Transverse colon (tissue), 4 donors: ENCODE results near the gene GIGYF1. TPM values are rescaled to one million over a fixed set of nuclear protein-coding genes. Genes with fewer than 3 reads are reported as not detected.

Experiments
- DNase-seq: peaks from one replicate; pipeline ENCODE4 v3.0.0-alpha.2; 2019
- H3K27ac ChIP-seq, 4 donors: fragments of 200-600 bp; sonication (generic); 2 replicates each; pipeline ENCODE4 v1.5.1; 2016 to 2018; ENCODE audit warnings: inconsistent platforms in 4 of 4
- H3K27me3 ChIP-seq: fragments of 200-600 bp; sonication (generic); 2 replicates; pipeline ENCODE4 v1.5.1; 2017; ENCODE audit warnings: inconsistent platforms
- H3K36me3 ChIP-seq, 4 donors: fragments of 200-600 bp; sonication (generic); 2 replicates each; pipeline ENCODE4 v1.5.1; 2017 to 2019; ENCODE audit warnings: inconsistent platforms in 4 of 4
- H3K4me1 ChIP-seq, 4 donors: fragments of 200-600 bp; sonication (generic); 2 replicates each; pipeline ENCODE4 v1.5.1; 2017 to 2020; ENCODE audit warnings: inconsistent platforms in 4 of 4
- H3K4me3 ChIP-seq, 4 donors: fragments of 200-600 bp; sonication (generic); 1 replicate in 1 of 4; 2 replicates in 3 of 4; pipeline versions ENCODE4 v1.5.1 to v1.6.1; 2017 to 2019; ENCODE audit warnings: inconsistent platforms in 4 of 4
- H3K9me3 ChIP-seq, 2 donors: fragments of 200-600 bp; sonication (generic); 2 replicates each; pipeline ENCODE4 v1.5.1; 2017 to 2019; ENCODE audit warnings: inconsistent platforms in 2 of 2
- CTCF ChIP-seq, 5 experiments: fragments of 200-600 bp in 3 of 5; fragments of 450-650 bp in 2 of 5; sonication (generic) in 3 of 5; IDR thresholded peaks; 1 replicate in 2 of 5; 2 replicates in 3 of 5; pipeline ENCODE4 v1.5.1; 2016 to 2017; ENCODE audit warnings: antibody characterized with exemption in 5 of 5, inconsistent platforms in 3 of 5, mild to moderate bottlenecking in 2 of 5, moderate library complexity in 1 of 5
- EP300 ChIP-seq: sonication (generic); formaldehyde crosslinking; IDR thresholded peaks from one replicate; pipeline ENCODE4 v1.6.1; 2017; ENCODE audit warnings: antibody characterized with exemption, low read depth
- POLR2A ChIP-seq: fragments of 450-650 bp; IDR thresholded peaks from one replicate; pipeline ENCODE4 v1.6.1; 2016; ENCODE audit warnings: antibody characterized with exemption, mild to moderate bottlenecking, moderate library complexity
- POLR2AphosphoS5 ChIP-seq, 3 donors: sonication (generic); formaldehyde crosslinking; IDR thresholded peaks; one replicate each; pipeline ENCODE4 v1.6.1; 2016; ENCODE audit warnings: antibody characterized with exemption in 3 of 3
- WGBS, 2 donors: methylation state at CpG; one replicate each; pipeline ENCODE4 v1.1.5; 2018; ENCODE audit warnings: low coverage in 1 of 2; 5-methylcytosine and 5-hydroxymethylcytosine counted together
- in situ Hi-C, 4 donors: fragments of 200-750 bp; cut with MboI; loops; one replicate each; pipeline versions ENCODE4 v1.15.0 to v1.15.1; 2017; ENCODE audit warnings: low sequenced_read_pairs in 3 of 4, low pct_ligation_motif_present in 1 of 4, low pct_unique_long_range_greater_than_20kb in 1 of 4
- intact Hi-C: fragments of 100-400 bp; cut with DNase I; formaldehyde crosslinking; loops from one replicate; pipeline ENCODE4 v1.15.1; 2023; ENCODE audit warnings: low total_unique reads
- total RNA-seq, 4 donors: library from RNA; depleted of rRNA; stranded (reverse); fragments of >200 nt; gene quantifications; one replicate each; pipeline ENCODE4 v1.1.0, GENCODE V29; 2016

The GIGYF1 gene
- total RNA-seq, 4 donors from 2014 or later, result 25.4 to 104 (median 51.8) TPM

- no peak overlapping the region for H3K4me3 ChIP-seq
- peaks cover 25% of the 10 kb centered on the region for H3K27me3 ChIP-seq
- DNase-seq, result no peak
- 53% methylated on average over 6 of the region's 6 CpGs; no CpG with 5 or more reads in 1 of the 2 donors for WGBS, 2 donors
- no peaks in the 10 kb centered on the region for H3K9me3 ChIP-seq
- H3K36me3 ChIP-seq, result no peaks in the 10 kb centered on the region
- H3K4me1 ChIP-seq, result peaks cover 0 to 8% (median 3%) of the 10 kb centered on the region in 4 donors
- in situ Hi-C loops, result loop anchor here in 3 of 4 donors (10.0 to 25.0 kb wide), 3 partner anchors 112 to 237 kb away; partner anchors contain the start of genes SPACDR (in 3 of the 3), FBXO24 (in 1 of the 3) and LRCH4 (in 1 of the 3)
- no peak for TF ChIP-seq EP300
- no peak for TF ChIP-seq POLR2A
- no peak for TF ChIP-seq CTCF (IDR thresholded peaks at IDR 0.05)
- no peak for TF ChIP-seq POLR2AphosphoS5 (IDR thresholded peaks at IDR 0.05)
- intact Hi-C loops, result no loop called here
- H3K27ac ChIP-seq, result no peak overlapping the region
Observed at GRCh38 chr7:100699018-100699417, 5.0 kb upstream of the GIGYF1 start.

- peaks cover 23% of the 10 kb centered on the region for H3K27me3 ChIP-seq
- no peaks in the 10 kb centered on the region for H3K9me3 ChIP-seq
- H3K27ac ChIP-seq, result no peak overlapping the region
- no peak for DNase-seq
- WGBS, 2 donors, result 52 to 70% methylated on average over 6 of the region's 6 CpGs
- TF ChIP-seq POLR2AphosphoS5 (IDR thresholded peaks at IDR 0.05) (no peak), EP300 (no peak), POLR2A (no peak), CTCF (IDR thresholded peaks at IDR 0.05) (no peak)
- peaks cover 17 to 30% (median 26%) of the 10 kb centered on the region in 4 donors for H3K4me1 ChIP-seq
- intact Hi-C loops, result no loop called here
- in situ Hi-C loops, result loop anchor here in 3 of 4 donors (10.0 to 25.0 kb wide), 3 partner anchors 109 to 234 kb away; partner anchors contain the start of genes SPACDR (in 3 of the 3), FBXO24 (in 1 of the 3) and LRCH4 (in 1 of the 3)
- no peak overlapping the region for H3K4me3 ChIP-seq
- no peaks in the 10 kb centered on the region for H3K36me3 ChIP-seq
Observed at GRCh38 chr7:100696123-100696521, 2.1 kb upstream of the GIGYF1 start.

GRCh38 chr7:100693312-100694097, 545 bp downstream of the GIGYF1 start:
- Histone ChIP-seq H3K36me3 (no peaks in the 10 kb centered on the region), H3K27me3 (peaks cover 16% of the 10 kb centered on the region), H3K4me3 (peak overlapping the region; percentile 77 to 100 (median 98)), H3K9me3 (no peaks in the 10 kb centered on the region), H3K27ac (peak overlapping the region; percentile 83 to 91 (median 89)), H3K4me1 (peaks cover 21 to 47% (median 33%) of the 10 kb centered on the region in 4 donors)
- no peak for DNase-seq
- in situ Hi-C loops (loop anchor here in 3 of 4 donors (10.0 to 25.0 kb wide), 3 partner anchors 106 to 231 kb away; partner anchors contain the start of genes SPACDR (in 3 of the 3), FBXO24 (in 1 of the 3) and LRCH4 (in 1 of the 3)), intact Hi-C loops (loop anchor here (5.0 kb wide), 1 partner anchor 126 kb away; no protein-coding TSS in a partner anchor)
- 0% methylated on average over 2 to 46 of the region's 81 CpGs for WGBS, 2 donors
- TF ChIP-seq POLR2AphosphoS5 (IDR thresholded peaks at IDR 0.05), result no peak
- TF ChIP-seq EP300, result no peak

GRCh38 chr7:100692578-100692961, 1.5 kb downstream of the GIGYF1 start:
- Histone ChIP-seq H3K4me3 (peak overlapping the region in 3 of 4 donors; percentile 77 to 100 (median 100)), H3K27ac (peak overlapping the region; percentile 83 to 91 (median 89)), H3K4me1 (peaks cover 21 to 47% (median 33%) of the 10 kb centered on the region in 4 donors), H3K36me3 (peaks cover 0 to 6% (median 3%) of the 10 kb centered on the region in 4 donors), H3K27me3 (peaks cover 16% of the 10 kb centered on the region), H3K9me3 (no peaks in the 10 kb centered on the region)
- DNase-seq, result no peak
- no peak for TF ChIP-seq POLR2A
- WGBS, 2 donors, result 59% methylated on average over 5 to 6 of the region's 6 CpGs
- intact Hi-C loops, result loop anchor here (5.0 kb wide), 1 partner anchor 125 kb away; no protein-coding TSS in a partner anchor
- in situ Hi-C loops, result loop anchor here in 3 of 4 donors (10.0 to 25.0 kb wide), 3 partner anchors 105 to 230 kb away; partner anchors contain the start of genes SPACDR (in 3 of the 3), FBXO24 (in 1 of the 3) and LRCH4 (in 1 of the 3)
